GM12878 (cell line): Measurements from ENCODE around the gene HPSE2. TPM values are rescaled to one million over a fixed set of nuclear protein-coding genes. Genes with fewer than 3 reads are reported as not detected.

Experiments used
- ATAC-seq: fragments of 200-7000 bp; cut with Tn5 transposase; 3 replicates; pipeline ENCODE4 v1.9.1; 2020; ENCODE audit warnings: mild to moderate bottlenecking, moderate library complexity
- BruUV-seq: library from RNA; stranded (reverse); fragments of 400-500 nt; replicated peaks from 2 replicates; lab custom pipeline; 2021; lab: Mats Ljungman, UMichigan
- CTCF ChIA-PET: fragments of 300-600 bp; sonication (Branson Sonifier 250); formaldehyde crosslinking; extraction: SDS; loops from one replicate; lab custom pipeline; 2021; ENCODE audit warnings: inconsistent platforms; lab: Yijun Ruan, JAX
- POLR2A ChIA-PET: fragments of 350-600 bp; formaldehyde crosslinking; extraction: SDS; loops from one replicate; lab custom pipeline; 2021; ENCODE audit warnings: inconsistent platforms; lab: Charles Lee
- RAD21 ChIA-PET: fragments of 300-600 bp; sonication (Branson Sonifier 250); formaldehyde crosslinking; loops from one replicate; lab custom pipeline; 2023; ENCODE audit warnings: antibody characterized with exemption; ENCODE audit not compliant: unreplicated experiment; lab: Charles Lee
- SMC1A ChIA-PET: fragments of 300-600 bp; sonication (Branson Sonifier 250); formaldehyde crosslinking; loops from one replicate; lab custom pipeline; 2023; ENCODE audit not compliant: unreplicated experiment, uncharacterized antibody; lab: Charles Lee
- DNase-seq: peaks from one replicate; pipeline ENCODE4 v3.0.0-alpha.2; 2011; ENCODE audit warnings: low read depth, low spot score
- FAIRE-seq: peaks from 3 replicates; lab custom pipeline; 2011; peaks lifted over from hg19 to GRCh38; lab: Jason Lieb, UNC
- H2AFZ ChIP-seq: 2 replicates; pipeline ENCODE4 v1.6.0; 2011; ENCODE audit warnings: low read depth, low read length, control low read depth; ENCODE audit not compliant: control insufficient read depth
- H3K27ac ChIP-seq: 2 replicates; pipeline ENCODE4 v1.5.1; 2011; ENCODE audit warnings: control low read depth; ENCODE audit not compliant: control insufficient read depth, insufficient read depth
- H3K27me3 ChIP-seq, 2 experiments: replicated peaks in 1 of 2; 2 replicates each; pipeline versions ENCODE4 v1.6.0 to v1.6.1; 2011; ENCODE audit warnings: low read length in 1 of 2; ENCODE audit not compliant: control insufficient read depth in 2 of 2, insufficient read depth in 2 of 2
- H3K36me3 ChIP-seq, 2 experiments: 2 replicates each; pipeline ENCODE4 v1.5.1; 2011; ENCODE audit warnings: low read length in 1 of 2; ENCODE audit not compliant: control insufficient read depth in 2 of 2, insufficient read depth in 2 of 2
- H3K4me1 ChIP-seq: 2 replicates; pipeline ENCODE4 v1.6.1; 2011; ENCODE audit warnings: mild to moderate bottlenecking, low read length, moderate library complexity, mixed read lengths; ENCODE audit not compliant: control insufficient read depth, insufficient read depth
- H3K4me2 ChIP-seq: 2 replicates; pipeline ENCODE4 v1.6.0; 2011; ENCODE audit warnings: control low read depth; ENCODE audit not compliant: control insufficient read depth, insufficient read depth
- H3K4me3 ChIP-seq: fragments of 200-600 bp; sonication (generic); 2 replicates; pipeline ENCODE4 v1.5.1; 2016
- H3K79me2 ChIP-seq: 2 replicates; pipeline ENCODE4 v1.6.0; 2011; ENCODE audit warnings: low read length; ENCODE audit not compliant: control insufficient read depth, insufficient read depth
- H3K9ac ChIP-seq: 2 replicates; pipeline ENCODE4 v1.8.0; 2011; ENCODE audit warnings: low read length, control low read depth, mixed read lengths; ENCODE audit not compliant: control insufficient read depth, insufficient read depth
- H3K9me3 ChIP-seq: replicated peaks from 3 replicates; pipeline ENCODE4 v1.5.1; 2011; ENCODE audit warnings: mild to moderate bottlenecking, low read length; ENCODE audit not compliant: control insufficient read depth, insufficient read depth
- H4K20me1 ChIP-seq: 2 replicates; pipeline ENCODE4 v1.6.0; 2011; ENCODE audit not compliant: control insufficient read depth, insufficient read depth
- CEBPB ChIP-seq, 2 experiments: fragments of 150-350 bp in 1 of 2; IDR thresholded peaks; 2 replicates each; pipeline ENCODE4 v1.6.1; 2012 to 2014; ENCODE audit warnings: low read depth in 2 of 2, low read length in 2 of 2, borderline replicate concordance in 1 of 2, inconsistent platforms in 1 of 2
- CHD1 ChIP-seq: IDR thresholded peaks from 2 replicates; pipeline ENCODE4 v1.6.1; 2012; ENCODE audit warnings: low read depth, low read length, improper control_type of control experiment
- CTCF ChIP-seq, 3 experiments: IDR thresholded peaks in 2 of 3; conservative IDR thresholded peaks in 1 of 3; 2 replicates each; pipeline ENCODE4 v1.5.1; 2011; ENCODE audit warnings: low read depth in 3 of 3, low read length in 3 of 3, mild to moderate bottlenecking in 3 of 3, control low read depth in 2 of 3, moderate library complexity in 2 of 3, inconsistent platforms in 1 of 3, mixed read lengths in 1 of 3; ENCODE audit not compliant: control insufficient read depth in 2 of 3, insufficient read depth in 1 of 3; ENCODE audit errors: extremely low read depth in 1 of 3
- EGR1 ChIP-seq, 2 experiments: IDR thresholded peaks; 1 replicate in 1 of 2; 2 replicates in 1 of 2; pipeline ENCODE4 v1.6.1; 2011 to 2012; ENCODE audit warnings: low read depth in 2 of 2, low read length in 2 of 2, borderline replicate concordance in 1 of 2, mild to moderate bottlenecking in 1 of 2, moderate library complexity in 1 of 2
- HCFC1 ChIP-seq: fragments of 150-350 bp; IDR thresholded peaks from 2 replicates; pipeline ENCODE4 v1.6.1; 2014; ENCODE audit warnings: low read length
- MAX ChIP-seq: IDR thresholded peaks from 2 replicates; pipeline ENCODE4 v1.6.1; 2012; ENCODE audit warnings: low read depth, low read length, improper control_type of control experiment
- RAD51 ChIP-seq: fragments of 450-650 bp; IDR thresholded peaks from 2 replicates; pipeline ENCODE4 v1.6.1; 2016; ENCODE audit warnings: moderate library complexity, mild to moderate bottlenecking, inconsistent platforms
- RFX5 ChIP-seq: IDR thresholded peaks from 2 replicates; pipeline ENCODE4 v1.6.1; 2011; ENCODE audit warnings: low read depth, low read length, improper control_type of control experiment
- SIN3A ChIP-seq: IDR thresholded peaks from 2 replicates; pipeline ENCODE4 v1.6.1; 2012; ENCODE audit warnings: low read depth, low read length, improper control_type of control experiment
- SMARCA5 ChIP-seq: fragments of 450-650 bp; IDR thresholded peaks from 2 replicates; pipeline ENCODE4 v1.6.1; 2017; ENCODE audit warnings: mild to moderate bottlenecking
- USF1 ChIP-seq: IDR thresholded peaks from 2 replicates; pipeline ENCODE4 v1.6.1; 2011; ENCODE audit warnings: borderline replicate concordance, low read depth, mild to moderate bottlenecking, moderate library complexity, mixed read lengths, low read length; ENCODE audit not compliant: insufficient read depth; ENCODE audit errors: extremely low read length
- YY1 ChIP-seq: IDR thresholded peaks from 2 replicates; pipeline ENCODE4 v1.6.1; 2011; ENCODE audit warnings: low read depth, mild to moderate bottlenecking, low read length
- in situ Hi-C: fragments of 300-500 bp; cut with MboI; formaldehyde crosslinking; loops from 9 replicates; pipeline ENCODE4 v1.14.3; 2018; ENCODE audit warnings: mixed read lengths
- intact Hi-C: fragments of 100-400 bp; cut with micrococcal nuclease; formaldehyde crosslinking; loops from one replicate; pipeline ENCODE4 v1.14.2; 2022; ENCODE audit not compliant: unreplicated experiment
- polyA plus RNA-seq, 11 experiments: library from polyadenylated mRNA; depleted of rRNA in 4 of 11; unstranded in 6 of 11; stranded (reverse) in 5 of 11; fragments of >200 nt; fragmentation: Nextera tagmentation in 4 of 11; fragmentation: Illumina TruSeq in 1 of 11; extraction: Ambion mirVana in 4 of 11; extraction: Trizol in 1 of 11; gene quantifications; 1 replicate in 1 of 11; 2 replicates in 10 of 11; pipeline versions ENCODE4 v1.2.1 to v1.2.3, GENCODE V29; 2011 to 2016; ENCODE audit warnings: inconsistent platforms in 2 of 11, missing spikeins in 2 of 11, low read depth in 1 of 11
- total RNA-seq, 4 experiments: library from RNA; depleted of rRNA in 3 of 4; stranded (reverse); fragments of >200 nt in 3 of 4; fragmentation: Illumina TruSeq in 1 of 4; extraction: Trizol in 1 of 4; gene quantifications; 2 replicates each; pipeline versions ENCODE4 v1.2.1 to v1.2.3, GENCODE V29; 2013 to 2021

Gene HPSE2
- total and polyA plus RNA-seq, 10 of the 15 experiments (the other 5 are each of a cell fraction or from before 2014, with no cell fraction given), result 0.06 TPM; not detected in 9

GRCh38 chr10:98659951-98660350 is 575.7 kb downstream of the HPSE2 start:
- CTCF ChIA-PET, result interaction anchor here (0.8 kb wide), 1 partner anchor 234 kb away, joined by 3 read pairs; no protein-coding TSS in a partner anchor

More at GRCh38 chr10:98659951-98660350, 575.7 kb downstream of the HPSE2 start:
- FAIRE-seq, result no peak
- H3K27me3 ChIP-seq, result no peaks in the 10 kb centered on the region; a peak in 1 of 4 replicates
- TF ChIP-seq CEBPB (IDR thresholded peaks at IDR 0.05; ENCODE audit: borderline replicate concordance in 1 of 2, low read depth in 2 of 2, low read length in 2 of 2), result no peak
- TF ChIP-seq RAD51, result no peak
- TF ChIP-seq MAX, result no peak
- no peak for TF ChIP-seq CHD1
- TF ChIP-seq SIN3A, result no peak
- TF ChIP-seq EGR1 (IDR thresholded peaks at IDR 0.05; ENCODE audit: borderline replicate concordance in 1 of 2, low read depth in 2 of 2, low read length in 2 of 2), result no peak
- TF ChIP-seq HCFC1, result no peak
- TF ChIP-seq RFX5, result no peak
- TF ChIP-seq USF1, result no peak
- TF ChIP-seq CTCF (IDR thresholded peaks at IDR 0.05 in 2 of 3, conservative IDR thresholded peaks at IDR 0.05 in 1 of 3; ENCODE audit: control insufficient read depth in 2 of 3, extremely low read depth in 1 of 3, insufficient read depth in 1 of 3, low read depth in 3 of 3, low read length in 3 of 3), result no peak
- TF ChIP-seq YY1, result no peak
- TF ChIP-seq SMARCA5, result no peak
- H3K79me2 ChIP-seq, result no peaks in the 10 kb centered on the region
- no peak overlapping the region for H2AFZ ChIP-seq
- no TSS peak for BruUV-seq
- intact Hi-C loops (loop anchor here (10.0 kb wide), 1 partner anchor 745 kb away; no protein-coding TSS in a partner anchor), in situ Hi-C loops (loop anchor here (5.0 kb wide), 1 partner anchor 193 kb away; no protein-coding TSS in a partner anchor)
- ChIA-PET RAD21 (no interaction called here), SMC1A (no interaction called here), POLR2A (no interaction called here)
- no peaks in the 10 kb centered on the region for H4K20me1 ChIP-seq
- H3K4me1 ChIP-seq, result no peaks in the 10 kb centered on the region
- H3K4me3 ChIP-seq, result no peak overlapping the region
- H3K27ac ChIP-seq, result no peak overlapping the region
- peaks cover 4% of the 10 kb centered on the region; the same call in 1 of the 3 replicates for H3K9me3 ChIP-seq
- H3K4me2 ChIP-seq, result no peak overlapping the region
- no peak for DNase-seq
- no peak overlapping the region for H3K9ac ChIP-seq
- no peaks in the 10 kb centered on the region for H3K36me3 ChIP-seq
- no peak for ATAC-seq
